Fibroblast of the conjunctiva (primary cell): Measurements from ENCODE around the gene TMEM127.
"Not testable (repeated sequence)": the region's sequence is repeated elsewhere in the genome, so short reads cannot be mapped to it uniquely, and the experiment has no call there.

Experiments used
- DNase-seq: peaks from one replicate; pipeline ENCODE4 v3.0.0-alpha.2; 2010; ENCODE audit warnings: low read depth

Gene TMEM127

GRCh38 chr2:96264086-96264485 lies 1.7 kb downstream of the TMEM127 start:
- DNase-seq = no peak

GRCh38 chr2:96262306-96262705 lies 3.5 kb downstream of the TMEM127 start:
- DNase-seq = no peak

- DNase-seq = no peak
These were observed 4.3 kb downstream of the TMEM127 start for GRCh38 chr2:96261328-96262003.

GRCh38 chr2:96260387-96261260 lies 5.2 kb downstream of the TMEM127 start:
- DNase-seq = peak; percentile 76

GRCh38 chr2:96259497-96259921 lies 6.3 kb downstream of the TMEM127 start:
- DNase-seq = no peak

- DNase-seq = no peak
These were observed 7.4 kb downstream of the TMEM127 start for GRCh38 chr2:96258166-96259022.

- not testable (repeated sequence) for DNase-seq
These were observed 8.1 kb downstream of the TMEM127 start for GRCh38 chr2:96257744-96258143.

GRCh38 chr2:96256611-96257113 lies 9.1 kb downstream of the TMEM127 start:
- DNase-seq = no peak

- no peak for DNase-seq
These were observed 11.2 kb downstream of the TMEM127 start for GRCh38 chr2:96254571-96254970.

- no peak for DNase-seq
These were observed 12.8 kb downstream of the TMEM127 start for GRCh38 chr2:96253006-96253405.

- DNase-seq = no peak
These were observed 13.3 kb downstream of the TMEM127 start for GRCh38 chr2:96252526-96252925.

GRCh38 chr2:96251721-96252292 lies 14.0 kb downstream of the TMEM127 start:
- DNase-seq = peak; percentile 82

GRCh38 chr2:96250188-96250587 lies 15.6 kb downstream of the TMEM127 start:
- DNase-seq = no peak

GRCh38 chr2:96249654-96250053 lies 16.1 kb downstream of the TMEM127 start:
- DNase-seq = peak; percentile 62

- DNase-seq = no peak
These were observed 17.2 kb downstream of the TMEM127 start for GRCh38 chr2:96248624-96249023.

- no peak for DNase-seq
These were observed 17.9 kb downstream of the TMEM127 start for GRCh38 chr2:96247896-96248295.

- DNase-seq = no peak
These were observed 18.8 kb downstream of the TMEM127 start for GRCh38 chr2:96247009-96247408.

- no peak for DNase-seq
These were observed 20.0 kb downstream of the TMEM127 start for GRCh38 chr2:96245609-96246390.

- DNase-seq = no peak
These were observed 22.0 kb downstream of the TMEM127 start for GRCh38 chr2:96243843-96244242.

GRCh38 chr2:96241900-96242611 lies 23.7 kb downstream of the TMEM127 start:
- no peak for DNase-seq
